ENCODE data around the gene XG. TPM values are rescaled to one million over a fixed set of nuclear protein-coding genes. Genes with fewer than 3 reads are reported as not detected.

Gene XG
- total and polyA plus RNA-seq, 7 donors: 0.03 to 1.1 TPM; not detected in 5

DNA sequence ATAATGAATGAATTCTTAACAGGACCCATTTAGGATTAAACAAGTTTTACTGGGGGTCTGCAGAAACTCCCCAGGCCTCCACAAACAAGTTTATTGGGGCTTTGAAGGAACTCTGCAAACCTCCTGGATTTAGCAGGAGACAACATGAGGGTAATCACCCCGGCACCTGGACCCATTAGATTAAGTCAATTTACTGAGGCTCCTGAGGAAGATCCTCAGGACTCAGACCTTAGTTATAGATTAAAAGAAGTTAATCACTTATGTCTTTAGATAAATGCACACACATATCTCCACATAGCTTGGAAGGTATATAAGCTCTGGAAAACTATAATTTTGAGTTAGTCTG lies 29.4 kb downstream of the XG start:
- Histone ChIP-seq H3K4me3 (no peak overlapping the region), H3K36me3 (no peaks in the 10 kb centered on the region), H3K27me3 (no peaks in the 10 kb centered on the region), H3K4me1 (no peaks in the 10 kb centered on the region), H3K9me3 (no peaks in the 10 kb centered on the region), H3K27ac (no peak overlapping the region)
- no peak for DNase-seq
- intact Hi-C loops (cut with DNase I): no loop called here
- 22 to 69% methylated on average over 1 of the region's 1 CpG for WGBS, 2 donors
- TF ChIP-seq, protein P1, sequence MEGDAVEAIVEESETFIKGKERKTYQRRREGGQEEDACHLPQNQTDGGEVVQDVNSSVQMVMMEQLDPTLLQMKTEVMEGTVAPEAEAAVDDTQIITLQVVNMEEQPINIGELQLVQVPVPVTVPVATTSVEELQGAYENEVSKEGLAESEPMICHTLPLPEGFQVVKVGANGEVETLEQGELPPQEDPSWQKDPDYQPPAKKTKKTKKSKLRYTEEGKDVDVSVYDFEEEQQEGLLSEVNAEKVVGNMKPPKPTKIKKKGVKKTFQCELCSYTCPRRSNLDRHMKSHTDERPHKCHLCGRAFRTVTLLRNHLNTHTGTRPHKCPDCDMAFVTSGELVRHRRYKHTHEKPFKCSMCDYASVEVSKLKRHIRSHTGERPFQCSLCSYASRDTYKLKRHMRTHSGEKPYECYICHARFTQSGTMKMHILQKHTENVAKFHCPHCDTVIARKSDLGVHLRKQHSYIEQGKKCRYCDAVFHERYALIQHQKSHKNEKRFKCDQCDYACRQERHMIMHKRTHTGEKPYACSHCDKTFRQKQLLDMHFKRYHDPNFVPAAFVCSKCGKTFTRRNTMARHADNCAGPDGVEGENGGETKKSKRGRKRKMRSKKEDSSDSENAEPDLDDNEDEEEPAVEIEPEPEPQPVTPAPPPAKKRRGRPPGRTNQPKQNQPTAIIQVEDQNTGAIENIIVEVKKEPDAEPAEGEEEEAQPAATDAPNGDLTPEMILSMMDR (IDR thresholded peaks at IDR 0.05): no peak
- no peak for TF ChIP-seq POLR2A (IDR thresholded peaks at IDR 0.05)
- no peak for TF ChIP-seq EP300 (IDR thresholded peaks at IDR 0.05)
- no peak for TF ChIP-seq POLR2AphosphoS5 (IDR thresholded peaks at IDR 0.05)

- TF ChIP-seq, protein P1 (IDR thresholded peaks at IDR 0.05): no peak
- no peak for TF ChIP-seq EP300 (IDR thresholded peaks at IDR 0.05)
- no peak for TF ChIP-seq POLR2A (IDR thresholded peaks at IDR 0.05)
- no peak for TF ChIP-seq POLR2AphosphoS5 (IDR thresholded peaks at IDR 0.05)
- intact Hi-C loops (cut with DNase I): no loop called here
- H3K4me1 ChIP-seq: no peaks in the 10 kb centered on the region
- no peak overlapping the region for H3K27ac ChIP-seq
- no peak overlapping the region for H3K4me3 ChIP-seq
- no peaks in the 10 kb centered on the region for H3K36me3 ChIP-seq
- 35 to 49% methylated on average over 6 of the region's 6 CpGs for WGBS, 2 donors
- no peak for DNase-seq
- no peaks in the 10 kb centered on the region for H3K9me3 ChIP-seq
- no peaks in the 10 kb centered on the region for H3K27me3 ChIP-seq
These were observed 29.9 kb downstream of the XG start for GRCh38 chrX:2781698-2782097.

GRCh38 chrX:2782171-2782570 lies 30.3 kb downstream of the XG start:
- WGBS, 2 donors: 66 to 74% methylated on average over 4 of the region's 4 CpGs
- Histone ChIP-seq H3K27ac (no peak overlapping the region), H3K9me3 (no peaks in the 10 kb centered on the region), H3K4me3 (no peak overlapping the region), H3K36me3 (no peaks in the 10 kb centered on the region), H3K4me1 (no peaks in the 10 kb centered on the region), H3K27me3 (no peaks in the 10 kb centered on the region)
- intact Hi-C loops (cut with DNase I): no loop called here
- DNase-seq: no peak
- TF ChIP-seq POLR2A (IDR thresholded peaks at IDR 0.05) (no peak), POLR2AphosphoS5 (IDR thresholded peaks at IDR 0.05) (no peak), EP300 (IDR thresholded peaks at IDR 0.05) (no peak)
- TF ChIP-seq, protein P1 (IDR thresholded peaks at IDR 0.05): no peak

DNA sequence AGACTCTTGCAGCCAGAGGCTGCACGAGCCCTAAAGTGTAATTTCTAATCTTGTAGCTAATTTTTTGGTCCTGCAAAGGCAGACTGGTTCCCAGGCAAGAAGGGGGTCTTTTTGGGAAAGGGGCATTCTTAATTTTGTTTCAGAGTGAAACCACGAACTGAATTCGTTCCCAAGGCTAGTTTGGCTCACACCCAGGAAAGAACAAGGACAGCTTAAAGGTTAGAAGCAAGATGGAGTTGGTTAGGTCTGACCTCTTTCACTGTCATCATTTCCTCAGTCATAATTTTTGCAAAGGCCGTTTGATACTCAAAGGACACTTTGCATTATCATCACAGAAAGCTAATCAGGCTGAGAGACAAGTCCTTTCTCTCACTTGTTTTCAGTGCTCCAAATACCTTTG lies 30.9 kb downstream of the XG start:
- DNase-seq: no peak
- H3K27ac ChIP-seq: no peak overlapping the region
- 76 to 79% methylated on average over 4 of the region's 4 CpGs for WGBS, 2 donors
- no peak overlapping the region for H3K4me3 ChIP-seq
- H3K4me1 ChIP-seq: no peaks in the 10 kb centered on the region
- intact Hi-C loops (cut with DNase I): no loop called here
- TF ChIP-seq, protein P1 (IDR thresholded peaks at IDR 0.05): no peak
- TF ChIP-seq POLR2AphosphoS5 (IDR thresholded peaks at IDR 0.05): no peak
- TF ChIP-seq POLR2A (IDR thresholded peaks at IDR 0.05): no peak
- no peak for TF ChIP-seq EP300 (IDR thresholded peaks at IDR 0.05)
- no peaks in the 10 kb centered on the region for H3K36me3 ChIP-seq
- H3K27me3 ChIP-seq: no peaks in the 10 kb centered on the region
- no peaks in the 10 kb centered on the region for H3K9me3 ChIP-seq

- Histone ChIP-seq H3K27ac (no peak overlapping the region), H3K9me3 (no peaks in the 10 kb centered on the region), H3K27me3 (no peaks in the 10 kb centered on the region), H3K4me1 (no peaks in the 10 kb centered on the region), H3K4me3 (no peak overlapping the region), H3K36me3 (no peaks in the 10 kb centered on the region)
- 83 to 85% methylated on average over 6 of the region's 6 CpGs for WGBS, 2 donors
- intact Hi-C loops (cut with DNase I): no loop called here
- TF ChIP-seq EP300 (IDR thresholded peaks at IDR 0.05): no peak
- TF ChIP-seq, protein P1 (IDR thresholded peaks at IDR 0.05): no peak
- TF ChIP-seq POLR2A (IDR thresholded peaks at IDR 0.05): no peak
- TF ChIP-seq POLR2AphosphoS5 (IDR thresholded peaks at IDR 0.05): no peak
- no peak for DNase-seq
These were observed 32.2 kb downstream of the XG start for GRCh38 chrX:2784026-2784425.
